OCI-LY7 (cell line): ENCODE results near the gene SLC17A9. TPM values are rescaled to one million over a fixed set of nuclear protein-coding genes. Genes with fewer than 3 reads are reported as not detected.

Experiments used
- BruUV-seq: library from RNA; stranded (reverse); fragments of 400-500 nt; replicated peaks from 2 replicates; lab custom pipeline; 2021; lab: Mats Ljungman, UMichigan
- CTCF ChIA-PET: fragments of 300-600 bp; sonication (Branson Sonifier 250); formaldehyde crosslinking; loops from one replicate; lab custom pipeline; 2022; ENCODE audit warnings: antibody characterized with exemption; ENCODE audit not compliant: unreplicated experiment; lab: Charles Lee
- POLR2A ChIA-PET: fragments of 300-600 bp; sonication (Branson Sonifier 250); formaldehyde crosslinking; loops from one replicate; lab custom pipeline; 2022; ENCODE audit warnings: antibody characterized with exemption; lab: Charles Lee
- DNase-seq: peaks from one replicate; pipeline ENCODE4 v3.0.0-alpha.2; 2015; ENCODE audit warnings: low spot score
- H2AFZ ChIP-seq: fragments of 200-600 bp; sonication (generic), shearing (Covaris generic); 2 replicates; pipeline ENCODE4 v1.6.1; 2014; ENCODE audit warnings: mild to moderate bottlenecking, antibody characterized with exemption, low read length, moderate library complexity
- H3K27ac ChIP-seq: fragments of 200-600 bp; sonication (generic); 2 replicates; pipeline ENCODE4 v1.5.1; 2014; ENCODE audit warnings: mixed run types, low read depth, mild to moderate bottlenecking, moderate library complexity, low read length, inconsistent platforms; ENCODE audit not compliant: poor library complexity, severe bottlenecking
- H3K36me3 ChIP-seq: fragments of 200-600 bp; sonication (generic); 2 replicates; pipeline ENCODE4 v1.6.1; 2014; ENCODE audit warnings: mild to moderate bottlenecking, antibody characterized with exemption, low read length, moderate library complexity, mixed read lengths; ENCODE audit not compliant: insufficient read depth
- H3K4me1 ChIP-seq: fragments of 200-600 bp; sonication (generic); 2 replicates; pipeline ENCODE4 v1.5.1; 2014; ENCODE audit warnings: mild to moderate bottlenecking, low read length; ENCODE audit not compliant: insufficient read depth, poor library complexity, severe bottlenecking
- H3K4me2 ChIP-seq: fragments of 200-600 bp; sonication (generic); 2 replicates; pipeline ENCODE4 v1.6.1; 2014; ENCODE audit warnings: mild to moderate bottlenecking, low read length
- H3K4me3 ChIP-seq: fragments of 200-600 bp; sonication (generic); 2 replicates; pipeline ENCODE4 v1.5.1; 2014; ENCODE audit warnings: mild to moderate bottlenecking, low read depth, low read length; ENCODE audit not compliant: poor library complexity, severe bottlenecking
- H3K79me2 ChIP-seq: fragments of 200-600 bp; sonication (generic); 2 replicates; pipeline ENCODE4 v1.6.1; 2016; ENCODE audit warnings: low read depth, mild to moderate bottlenecking, low read length, moderate library complexity, mixed read lengths; ENCODE audit not compliant: insufficient read depth
- H3K9me2 ChIP-seq: fragments of 200-600 bp; sonication (generic); 2 replicates; pipeline ENCODE4 v1.6.1; 2016; ENCODE audit warnings: mild to moderate bottlenecking, low read length, mixed read lengths; ENCODE audit not compliant: insufficient read depth
- H3K9me3 ChIP-seq: fragments of 200-600 bp; sonication (generic); 2 replicates; pipeline ENCODE4 v1.6.1; 2014; ENCODE audit warnings: mild to moderate bottlenecking, mixed run types, low read length, mixed read lengths
- H4K20me1 ChIP-seq: fragments of 200-600 bp; sonication (generic); 2 replicates; pipeline ENCODE4 v1.6.1; 2014; ENCODE audit warnings: mild to moderate bottlenecking, antibody characterized with exemption, low read length, moderate library complexity, mixed read lengths; ENCODE audit not compliant: insufficient read depth
- CTCF ChIP-seq: fragments of 200-600 bp; sonication (generic); conservative IDR thresholded peaks from 2 replicates; pipeline ENCODE4 v1.5.1; 2014; ENCODE audit warnings: mild to moderate bottlenecking, antibody characterized with exemption, low read length, moderate library complexity, mixed read lengths
- EZH2phosphoT487 ChIP-seq: fragments of 200-600 bp; sonication (generic); IDR thresholded peaks from 2 replicates; pipeline ENCODE4 v1.6.1; 2018; ENCODE audit warnings: low read depth, borderline replicate concordance, mild to moderate bottlenecking, mixed run types, antibody characterized with exemption, low read length, moderate library complexity, mixed read lengths
- intact Hi-C: fragments of 100-400 bp; cut with micrococcal nuclease; formaldehyde crosslinking; loops from one replicate; pipeline ENCODE4 v1.10.0; 2022; ENCODE audit not compliant: unreplicated experiment
- total RNA-seq, 2 experiments: library from RNA; depleted of rRNA in 1 of 2; stranded (reverse); fragments of >200 nt in 1 of 2; shearing (Covaris generic) in 1 of 2; gene quantifications; 2 replicates each; pipeline ENCODE4 v1.2.3, GENCODE V29; 2014 to 2022

Gene SLC17A9
- total RNA-seq, 2 experiments from 2014 or later: 2.0 to 8.1 TPM

- DNase-seq: no peak
- H2AFZ ChIP-seq: no peak overlapping the region
- H3K79me2 ChIP-seq: no peaks in the 10 kb centered on the region
- no peaks in the 10 kb centered on the region for H3K36me3 ChIP-seq
- ChIA-PET POLR2A (no interaction called here), CTCF (no interaction called here)
- no peaks in the 10 kb centered on the region for H3K9me3 ChIP-seq
- H3K27ac ChIP-seq: no peak overlapping the region
- no peak for TF ChIP-seq EZH2phosphoT487
- no peak for TF ChIP-seq CTCF
- H3K4me1 ChIP-seq: peaks cover 4% of the 10 kb centered on the region
- no peak overlapping the region for H3K4me3 ChIP-seq
- intact Hi-C loops: loop anchor here (10.0 kb wide), 1 partner anchor 50 kb away; the partner anchor contains the start of gene SLC17A9
- H3K9me2 ChIP-seq: no peaks in the 10 kb centered on the region
- no peaks in the 10 kb centered on the region for H4K20me1 ChIP-seq
- H3K4me2 ChIP-seq: no peak overlapping the region
- no TSS peak for BruUV-seq
These were observed 52.3 kb downstream of the SLC17A9 start for GRCh38 chr20:63004607-63005364.

GRCh38 chr20:63005365-63005861 lies 52.9 kb downstream of the SLC17A9 start:
- CTCF ChIA-PET: no interaction called here
- no peak for DNase-seq

More at GRCh38 chr20:63005365-63005861, 52.9 kb downstream of the SLC17A9 start:
- POLR2A ChIA-PET: no interaction called here
- no peaks in the 10 kb centered on the region for H3K9me3 ChIP-seq
- H3K36me3 ChIP-seq: no peaks in the 10 kb centered on the region
- no peaks in the 10 kb centered on the region for H3K9me2 ChIP-seq
- intact Hi-C loops: loop anchor here (10.0 kb wide), 1 partner anchor 51 kb away; the partner anchor contains the start of gene SLC17A9
- BruUV-seq: no TSS peak
- no peak overlapping the region for H3K4me2 ChIP-seq
- H4K20me1 ChIP-seq: no peaks in the 10 kb centered on the region
- no peak overlapping the region for H3K27ac ChIP-seq
- H3K79me2 ChIP-seq: no peaks in the 10 kb centered on the region
- TF ChIP-seq EZH2phosphoT487: no peak
- TF ChIP-seq CTCF: no peak
- peaks cover 4% of the 10 kb centered on the region for H3K4me1 ChIP-seq
- no peak overlapping the region for H3K4me3 ChIP-seq
- H2AFZ ChIP-seq: no peak overlapping the region
